K562 (cell line): Measurements from ENCODE around the gene SAXO2. TPM values are rescaled to one million over a fixed set of nuclear protein-coding genes. Genes with fewer than 3 reads are reported as not detected.

Source experiments
- BRCA1 ChIP-seq, 2 experiments: fragments of 450-650 bp in 1 of 2; sonication (generic) in 1 of 2; formaldehyde crosslinking in 1 of 2; IDR thresholded peaks; 2 replicates each; pipeline versions ENCODE4 v1.5.0 to v1.6.1; 2017 to 2020; ENCODE audit warnings: mild to moderate bottlenecking in 1 of 2, missing genetic modification reagents in 1 of 2
- CCAR2 ChIP-seq: fragments of 200-400 bp; formaldehyde crosslinking; IDR thresholded peaks from 2 replicates; pipeline ENCODE4 v1.6.1; 2017; ENCODE audit warnings: mild to moderate bottlenecking, low read depth, low read length
- CGGBP1 ChIP-seq: fragments of 250-450 bp; sonication (Bioruptor Pico); IDR thresholded peaks from 2 replicates; pipeline ENCODE4 v1.9.0; 2021; ENCODE audit warnings: mild to moderate bottlenecking
- DEAF1 ChIP-seq: fragments of 450-650 bp; formaldehyde crosslinking; IDR thresholded peaks from 2 replicates; pipeline ENCODE4 v1.4.0; 2020; ENCODE audit warnings: mild to moderate bottlenecking, moderate library complexity
- EP300 ChIP-seq: IDR thresholded peaks from 2 replicates; pipeline ENCODE4 v1.6.1; 2012; ENCODE audit warnings: low read length, improper control_type of control experiment
- ESRRB ChIP-seq: fragments of 250-450 bp; sonication (Bioruptor Pico); IDR thresholded peaks from 2 replicates; pipeline ENCODE4 v1.5.0; 2020; ENCODE audit warnings: mild to moderate bottlenecking, moderate library complexity, borderline replicate concordance
- ETV6 ChIP-seq, 3 experiments: fragments of 150-350 bp in 1 of 3; sonication (generic) in 1 of 3; formaldehyde crosslinking in 1 of 3; IDR thresholded peaks; 2 replicates each; pipeline versions ENCODE4 v1.6.1 to v1.8.0; 2014 to 2022; ENCODE audit warnings: borderline replicate concordance in 2 of 3, low read depth in 2 of 3, antibody characterized with exemption in 1 of 3, low read length in 1 of 3, mild to moderate bottlenecking in 1 of 3, missing genetic modification reagents in 1 of 3
- L3MBTL2 ChIP-seq: fragments of 450-650 bp; IDR thresholded peaks from 2 replicates; pipeline ENCODE4 v1.6.1; 2016; ENCODE audit warnings: mild to moderate bottlenecking, moderate library complexity
- LARP7 ChIP-seq: fragments of 450-650 bp; IDR thresholded peaks from 2 replicates; pipeline ENCODE4 v1.6.1; 2016
- MBD1 ChIP-seq: fragments of 250-450 bp; sonication (Bioruptor Pico); IDR thresholded peaks from 2 replicates; pipeline ENCODE4 v1.8.0; 2022; ENCODE audit warnings: inconsistent platforms
- NFE2 ChIP-seq: IDR thresholded peaks from 2 replicates; pipeline ENCODE4 v1.6.1; 2014; ENCODE audit warnings: antibody characterized with exemption, low read depth
- NFE2L1 ChIP-seq: fragments of 450-650 bp; IDR thresholded peaks from 2 replicates; pipeline ENCODE4 v1.6.1; 2016; ENCODE audit warnings: missing genetic modification characterization, low read depth, mild to moderate bottlenecking, missing compliant biosample characterization, moderate library complexity, borderline replicate concordance
- PREB ChIP-seq: sonication (generic); formaldehyde crosslinking; IDR thresholded peaks from 2 replicates; pipeline ENCODE4 v1.8.1; 2023; ENCODE audit warnings: mild to moderate bottlenecking, missing genetic modification reagents
- SMAD3 ChIP-seq: fragments of 450-650 bp; formaldehyde crosslinking; conservative IDR thresholded peaks from 2 replicates; pipeline ENCODE4 v1.4.0; 2020; ENCODE audit warnings: mild to moderate bottlenecking
- TCF15 ChIP-seq: fragments of 250-450 bp; sonication (Bioruptor Pico); IDR thresholded peaks from 2 replicates; pipeline ENCODE4 v1.8.0; 2022; ENCODE audit warnings: moderate library complexity, mild to moderate bottlenecking, inconsistent platforms
- TFAM ChIP-seq: fragments of 250-450 bp; sonication (Bioruptor Pico); conservative IDR thresholded peaks from 2 replicates; pipeline ENCODE4 v1.5.0; 2021; ENCODE audit warnings: mild to moderate bottlenecking, moderate library complexity
- TFAP4 ChIP-seq: sonication (generic); formaldehyde crosslinking; IDR thresholded peaks from 2 replicates; pipeline ENCODE4 v1.8.0; 2022; ENCODE audit warnings: missing genetic modification reagents, mild to moderate bottlenecking, moderate library complexity, borderline replicate concordance
- TSC22D4 ChIP-seq: fragments of 450-650 bp; IDR thresholded peaks from 2 replicates; pipeline ENCODE4 v1.6.1; 2016; ENCODE audit warnings: missing genetic modification characterization, missing biosample characterization, control low read depth
- ZBTB17 ChIP-seq: fragments of 450-650 bp; formaldehyde crosslinking; IDR thresholded peaks from 2 replicates; pipeline ENCODE4 v1.4.0; 2020; ENCODE audit warnings: mild to moderate bottlenecking
- ZNF124 ChIP-seq: sonication (generic); formaldehyde crosslinking; IDR thresholded peaks from 2 replicates; pipeline ENCODE4 v1.8.1; 2022; ENCODE audit warnings: missing genetic modification reagents
- ZNF316 ChIP-seq: fragments of 450-650 bp; IDR thresholded peaks from 2 replicates; pipeline ENCODE4 v1.6.1; 2016
- ZNF644 ChIP-seq: fragments of 200-800 bp; sonication (Bioruptor generic); IDR thresholded peaks from 2 replicates; pipeline ENCODE4 v1.6.1; 2016; ENCODE audit warnings: low read depth, missing genetic modification characterization, missing compliant biosample characterization
- polyA plus RNA-seq, 8 experiments: library from polyadenylated mRNA; depleted of rRNA in 4 of 8; stranded (reverse) in 5 of 8; unstranded in 3 of 8; fragments of >200 nt; fragmentation: Nextera tagmentation in 2 of 8; fragmentation: Illumina TruSeq in 1 of 8; extraction: Ambion mirVana in 2 of 8; extraction: Trizol in 1 of 8; gene quantifications; 2 replicates each; pipeline versions ENCODE4 v1.2.1 to v1.2.3, GENCODE V29; 2011 to 2014; ENCODE audit warnings: inconsistent platforms in 1 of 8, missing spikeins in 1 of 8
- total RNA-seq, 7 experiments: library from RNA; depleted of rRNA in 6 of 7; stranded (reverse); fragments of >200 nt in 6 of 7; fragmentation: Illumina TruSeq in 2 of 7; extraction: Trizol in 2 of 7; gene quantifications; 2 replicates each; pipeline versions ENCODE4 v1.2.1 to v1.2.3, GENCODE V29; 2011 to 2021; ENCODE audit warnings: low replicate concordance in 1 of 7

The SAXO2 gene
- total and polyA plus RNA-seq, 9 of the 15 experiments (the other 6 are each of a cell fraction or from before 2014, with no cell fraction given): 3.1 to 14.2 (median 8.2) TPM

- TF ChIP-seq TFAM (CRISPR knock-in tag) (no peak), TCF15 (CRISPR knock-in tag) (no peak), ETV6 (IDR thresholded peaks at IDR 0.05; ENCODE audit: borderline replicate concordance in 1 of 2, low read depth in 2 of 2, low read length in 1 of 2) (no peak), ETV6 (CRISPR knock-in tag; IDR thresholded peaks at IDR 0.05; ENCODE audit: borderline replicate concordance) (no peak), TFAP4 (CRISPR knock-in tag) (peak; percentile 26; the same call in 1 of the 2 replicates), SMAD3 (CRISPR knock-in tag) (no peak), DEAF1 (CRISPR knock-in tag) (no peak), LARP7 (no peak), NFE2L1 (no peak), ZNF644 (tag) (no peak), TSC22D4 (tag) (no peak), L3MBTL2 (peak; percentile 88), ZNF316 (peak; percentile 96), EP300 (no peak), PREB (no peak), ZNF124 (CRISPR knock-in tag) (no peak), MBD1 (CRISPR knock-in tag) (no peak), NFE2 (peak; percentile 31; the same call in 1 of the 2 replicates), CCAR2 (no peak), ZBTB17 (CRISPR knock-in tag) (no peak), ESRRB (CRISPR knock-in tag) (no peak), BRCA1 (IDR thresholded peaks at IDR 0.05) (no peak), BRCA1 (CRISPR knock-in tag; IDR thresholded peaks at IDR 0.05) (no peak), CGGBP1 (no peak)
These were observed 54.5 kb downstream of the SAXO2 start (continued) for GRCh38 chr15:82317091-82317489.
